Loucy (cell line): ENCODE results near the gene OR2AE1.

Experiments
- H2AFZ ChIP-seq: fragments of 200-600 bp; sonication (generic); 2 replicates; pipeline ENCODE4 v1.6.0; 2016; ENCODE audit warnings: antibody characterized with exemption, mild to moderate bottlenecking, low read length, moderate library complexity
- H3F3A ChIP-seq: fragments of 200-600 bp; 2 replicates; pipeline ENCODE4 v1.6.0; 2016; ENCODE audit warnings: antibody characterized with exemption, low read depth, mild to moderate bottlenecking
- H3K27me3 ChIP-seq: fragments of 200-600 bp; sonication (generic); 2 replicates; pipeline ENCODE4 v1.6.1; 2014; ENCODE audit warnings: low read length, mild to moderate bottlenecking; ENCODE audit not compliant: insufficient read depth, poor library complexity, severe bottlenecking
- H3K36me3 ChIP-seq: fragments of 200-600 bp; sonication (generic); 2 replicates; pipeline ENCODE4 v1.6.1; 2016; ENCODE audit warnings: low read length; ENCODE audit not compliant: insufficient read depth
- H3K4me1 ChIP-seq: fragments of 200-600 bp; sonication (generic); 2 replicates; pipeline ENCODE4 v1.5.1; 2014; ENCODE audit warnings: low read length, mild to moderate bottlenecking; ENCODE audit not compliant: insufficient read depth, poor library complexity, severe bottlenecking
- H3K4me2 ChIP-seq: fragments of 200-600 bp; sonication (generic); 2 replicates; pipeline ENCODE4 v1.6.0; 2014; ENCODE audit warnings: antibody characterized with exemption, low read length, low read depth, mild to moderate bottlenecking; ENCODE audit not compliant: poor library complexity, severe bottlenecking
- H3K4me3 ChIP-seq: fragments of 200-600 bp; sonication (generic); 2 replicates; pipeline ENCODE4 v1.5.1; 2014; ENCODE audit warnings: low read length, mild to moderate bottlenecking, mixed read lengths; ENCODE audit not compliant: poor library complexity, severe bottlenecking
- H3K79me2 ChIP-seq: fragments of 200-600 bp; sonication (generic); 2 replicates; pipeline ENCODE4 v1.6.1; 2014; ENCODE audit warnings: low read length; ENCODE audit not compliant: insufficient read depth
- H3K9ac ChIP-seq: fragments of 200-600 bp; sonication (generic); 2 replicates; pipeline ENCODE4 v1.6.0; 2014; ENCODE audit warnings: mild to moderate bottlenecking, low read depth, low read length, moderate library complexity; ENCODE audit not compliant: poor library complexity, severe bottlenecking
- H3K9me2 ChIP-seq: fragments of 200-600 bp; sonication (generic); replicated peaks from 2 replicates; pipeline ENCODE4 v1.6.1; 2016; ENCODE audit warnings: low read depth, low read length, mixed read lengths
- H3K9me3 ChIP-seq: fragments of 200-600 bp; sonication (generic); 2 replicates; pipeline ENCODE4 v1.6.1; 2014; ENCODE audit warnings: mild to moderate bottlenecking, antibody characterized with exemption, low read length, low read depth; ENCODE audit not compliant: insufficient read depth
- H4K20me1 ChIP-seq: fragments of 200-600 bp; sonication (generic); 2 replicates; pipeline ENCODE4 v1.6.0; 2014; ENCODE audit warnings: antibody characterized with exemption, low read length, mild to moderate bottlenecking; ENCODE audit not compliant: insufficient read depth, poor library complexity, severe bottlenecking
- CTCF ChIP-seq: fragments of 200-600 bp; sonication (generic); conservative IDR thresholded peaks from 2 replicates; pipeline ENCODE4 v1.5.1; 2014; ENCODE audit warnings: mild to moderate bottlenecking, antibody characterized with exemption, low read length
- EZH2phosphoT487 ChIP-seq: fragments of 200-600 bp; IDR thresholded peaks from 2 replicates; pipeline ENCODE4 v1.6.1; 2018; ENCODE audit warnings: antibody characterized with exemption, mild to moderate bottlenecking, moderate library complexity, borderline replicate concordance

Gene OR2AE1

DNA sequence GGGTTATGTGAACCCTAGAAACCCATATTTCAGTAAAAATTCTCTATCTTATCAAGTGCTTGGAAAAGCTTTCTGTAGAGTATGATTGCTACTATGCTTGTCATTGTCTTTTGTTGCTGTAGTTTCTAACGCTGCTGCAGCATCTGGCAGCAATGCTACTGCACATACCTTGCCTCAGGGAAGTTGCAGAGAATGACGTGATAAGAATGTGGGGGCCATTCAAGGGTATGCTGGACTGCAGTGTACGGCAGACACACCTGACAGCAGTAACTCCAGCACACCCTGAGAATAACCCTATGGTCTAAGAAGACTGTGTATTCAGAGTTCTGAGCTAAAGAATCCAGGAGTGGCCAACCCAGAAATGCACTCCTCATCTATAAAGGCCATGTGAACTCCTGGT, 22.0 kb upstream of the OR2AE1 start:
- Histone ChIP-seq H3K4me3 (no peak overlapping the region), H3K9me2 (no peaks in the 10 kb centered on the region), H3K79me2 (no peaks in the 10 kb centered on the region), H3K27me3 (no peaks in the 10 kb centered on the region), H2AFZ (no peak overlapping the region), H3K4me2 (no peak overlapping the region), H3F3A (no peaks in the 10 kb centered on the region), H3K36me3 (peaks cover 47% of the 10 kb centered on the region), H3K4me1 (no peaks in the 10 kb centered on the region), H3K9ac (no peak overlapping the region), H3K9me3 (no peaks in the 10 kb centered on the region), H4K20me1 (no peaks in the 10 kb centered on the region)
- TF ChIP-seq EZH2phosphoT487 (no peak), CTCF (no peak)

- Histone ChIP-seq H3K9me3 (no peaks in the 10 kb centered on the region), H3K4me2 (no peak overlapping the region), H3K4me3 (no peak overlapping the region), H3K9ac (no peak overlapping the region), H3K79me2 (no peaks in the 10 kb centered on the region), H3K27me3 (no peaks in the 10 kb centered on the region), H4K20me1 (no peaks in the 10 kb centered on the region), H2AFZ (no peak overlapping the region), H3K4me1 (no peaks in the 10 kb centered on the region), H3F3A (no peaks in the 10 kb centered on the region), H3K36me3 (peaks cover 38% of the 10 kb centered on the region), H3K9me2 (no peaks in the 10 kb centered on the region)
- TF ChIP-seq EZH2phosphoT487 (no peak), CTCF (no peak)
These were observed 21.2 kb upstream of the OR2AE1 start for GRCh38 chr7:99898023-99898357.

GRCh38 chr7:99897322-99898022, 20.6 kb upstream of the OR2AE1 start:
- Histone ChIP-seq H3K36me3 (peaks cover 34% of the 10 kb centered on the region; the same call in 1 of the 2 replicates), H3K4me2 (no peak overlapping the region), H4K20me1 (no peaks in the 10 kb centered on the region), H3K27me3 (no peaks in the 10 kb centered on the region), H3K9me3 (no peaks in the 10 kb centered on the region), H3K9ac (no peak overlapping the region), H3F3A (no peaks in the 10 kb centered on the region), H3K79me2 (no peaks in the 10 kb centered on the region), H2AFZ (no peak overlapping the region), H3K9me2 (no peaks in the 10 kb centered on the region), H3K4me3 (no peak overlapping the region), H3K4me1 (no peaks in the 10 kb centered on the region)
- TF ChIP-seq CTCF (no peak), EZH2phosphoT487 (no peak)
